Retinal pigment epithelial cell (primary cell): ENCODE data around the gene SLC5A5.

Experiments used
- DNase-seq: peaks from one replicate; pipeline ENCODE4 v3.0.0-alpha.2; 2010; ENCODE audit warnings: low read depth
- H3K4me3 ChIP-seq: 2 replicates; pipeline ENCODE4 v1.5.1; 2011; ENCODE audit warnings: mild to moderate bottlenecking, low read length, control low read depth, moderate library complexity
- CTCF ChIP-seq: conservative IDR thresholded peaks from 2 replicates; pipeline ENCODE4 v1.5.1; 2011; ENCODE audit warnings: low read depth, low read length, control low read depth, inconsistent platforms

The SLC5A5 gene

GRCh38 chr19:17841371-17841809 lies 30.4 kb upstream of the SLC5A5 start:
- no peak for DNase-seq
- peak overlapping the region; percentile 35 for H3K4me3 ChIP-seq
- TF ChIP-seq CTCF = no peak

GRCh38 chr19:17841810-17842662 lies 29.7 kb upstream of the SLC5A5 start:
- H3K4me3 ChIP-seq = peak overlapping the region; percentile 35
- TF ChIP-seq CTCF = no peak
- DNase-seq = no peak

- TF ChIP-seq CTCF = no peak
- DNase-seq = no peak
- H3K4me3 ChIP-seq = peak overlapping the region; percentile 30
Observed at GRCh38 chr19:17842663-17843291, 29.0 kb upstream of the SLC5A5 start.

GRCh38 chr19:17843292-17843827 lies 28.4 kb upstream of the SLC5A5 start:
- no peak for TF ChIP-seq CTCF
- DNase-seq = no peak
- no peak overlapping the region for H3K4me3 ChIP-seq

GRCh38 chr19:17843908-17844490 lies 27.7 kb upstream of the SLC5A5 start:
- no peak for DNase-seq
- H3K4me3 ChIP-seq = no peak overlapping the region
- TF ChIP-seq CTCF = no peak

- H3K4me3 ChIP-seq = no peak overlapping the region
- no peak for TF ChIP-seq CTCF
- DNase-seq = no peak
Observed at GRCh38 chr19:17846146-17846545, 25.6 kb upstream of the SLC5A5 start.
